CD4-positive, alpha-beta T cell treated with Interleukin-15 for 4 hours (primary cell): Measurements from ENCODE around the gene LMAN2.
A peak's percentile ranks its signal among the peaks of the same experiment; 100 is the strongest.

ENCODE experiments used
- DNase-seq: peaks from one replicate; pipeline ENCODE4 v3.0.0-alpha.2; 2020; ENCODE audit warnings: low spot score

LMAN2 gene, protein sequence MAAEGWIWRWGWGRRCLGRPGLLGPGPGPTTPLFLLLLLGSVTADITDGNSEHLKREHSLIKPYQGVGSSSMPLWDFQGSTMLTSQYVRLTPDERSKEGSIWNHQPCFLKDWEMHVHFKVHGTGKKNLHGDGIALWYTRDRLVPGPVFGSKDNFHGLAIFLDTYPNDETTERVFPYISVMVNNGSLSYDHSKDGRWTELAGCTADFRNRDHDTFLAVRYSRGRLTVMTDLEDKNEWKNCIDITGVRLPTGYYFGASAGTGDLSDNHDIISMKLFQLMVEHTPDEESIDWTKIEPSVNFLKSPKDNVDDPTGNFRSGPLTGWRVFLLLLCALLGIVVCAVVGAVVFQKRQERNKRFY

DNA sequence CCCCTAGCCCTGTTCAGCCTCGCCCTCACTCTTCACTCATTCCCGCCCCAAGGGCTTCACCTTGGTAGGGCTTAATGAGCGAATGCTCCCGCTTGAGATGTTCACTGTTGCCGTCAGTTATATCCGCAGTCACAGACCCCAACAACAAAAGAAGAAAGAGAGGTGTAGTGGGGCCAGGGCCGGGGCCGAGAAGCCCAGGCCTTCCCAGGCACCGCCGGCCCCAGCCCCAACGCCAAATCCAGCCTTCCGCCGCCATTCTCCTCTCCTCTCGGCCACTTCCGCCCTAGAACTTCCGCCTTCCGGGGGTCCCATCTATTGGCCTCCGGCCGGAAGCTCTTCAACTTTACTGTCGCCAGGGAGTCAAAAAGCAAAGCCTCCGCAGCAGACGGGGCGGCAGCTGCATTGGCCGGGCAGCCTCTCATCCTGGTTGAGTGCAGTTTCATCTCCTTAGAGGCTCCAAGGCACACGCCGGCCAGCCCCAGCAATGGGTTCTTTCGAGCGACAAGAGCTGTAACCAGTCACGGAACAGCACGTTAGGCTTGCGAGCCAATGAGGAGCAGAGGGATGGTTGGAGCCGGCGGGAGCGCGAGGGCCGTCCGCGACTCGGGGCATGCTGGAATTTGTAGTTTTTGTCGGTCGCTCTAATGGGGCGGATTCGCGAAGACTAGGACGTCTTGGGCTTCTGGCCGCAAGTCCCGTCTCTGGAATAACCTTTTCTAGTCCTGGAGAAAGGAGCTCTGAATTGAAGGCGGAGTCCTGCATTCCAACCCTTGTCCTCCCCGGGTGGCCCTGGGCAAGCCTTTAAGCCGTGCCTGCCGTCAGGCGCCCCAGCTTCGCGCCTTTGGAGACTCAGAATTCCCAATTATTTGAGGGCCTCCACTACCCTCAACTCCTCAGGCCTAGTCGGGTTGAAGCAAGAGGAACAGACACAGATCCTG, at the start of gene LMAN2:
LMAN2 (minus strand) TSS at position 277 of the 938 bp plus-strand sequence; CDS start at position 256, 21 bp downstream.
- DNase-seq, result peak; percentile 94

DNA sequence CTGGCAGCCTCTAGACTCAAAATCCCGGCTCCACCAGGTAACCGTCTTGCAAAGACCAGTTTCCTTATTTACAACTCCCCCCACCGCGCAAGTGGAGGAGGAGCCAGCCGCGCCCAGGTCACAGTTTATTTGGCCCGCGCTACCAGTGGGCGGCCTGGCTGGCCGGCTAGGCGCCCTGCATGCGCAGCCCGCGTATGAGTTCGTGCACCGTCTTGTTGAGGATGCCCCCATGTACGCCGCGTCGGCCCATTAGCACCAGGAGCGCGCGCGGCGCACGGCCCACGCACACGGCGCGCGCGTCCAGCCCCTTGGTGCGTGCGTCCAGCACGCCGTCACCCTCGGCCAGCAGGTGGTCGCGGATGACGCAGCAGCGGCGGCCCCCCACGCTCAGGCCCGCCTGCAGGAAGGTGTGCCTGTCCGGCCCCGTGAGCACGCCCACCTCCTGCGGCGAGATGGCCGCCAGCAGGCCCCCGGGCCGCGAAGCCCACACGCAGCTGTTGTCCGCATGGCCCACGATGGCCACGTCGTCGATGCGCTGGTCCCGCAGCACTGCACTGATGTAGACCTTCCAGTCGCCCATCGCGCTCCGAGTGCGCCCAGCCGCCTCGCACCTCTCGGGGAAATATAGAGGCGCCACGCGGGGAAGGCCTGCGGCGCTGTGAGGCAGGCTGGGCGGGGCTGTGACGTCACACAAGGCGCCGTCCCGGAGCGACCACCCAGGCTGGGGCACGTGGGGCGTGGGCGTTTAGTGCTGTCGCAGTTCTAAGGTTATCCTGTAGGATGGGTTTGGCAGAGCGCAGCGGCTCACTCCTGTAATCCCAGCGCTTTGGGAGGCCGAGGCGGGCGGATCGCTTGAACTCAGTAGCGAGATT, 48.8 kb upstream of the LMAN2 start, which contains the start of gene PFN3:
PFN3 (minus strand) TSS at position 665 of the 872 bp plus-strand sequence; CDS start at position 580, 85 bp downstream.
- DNase-seq, result no peak

DNA sequence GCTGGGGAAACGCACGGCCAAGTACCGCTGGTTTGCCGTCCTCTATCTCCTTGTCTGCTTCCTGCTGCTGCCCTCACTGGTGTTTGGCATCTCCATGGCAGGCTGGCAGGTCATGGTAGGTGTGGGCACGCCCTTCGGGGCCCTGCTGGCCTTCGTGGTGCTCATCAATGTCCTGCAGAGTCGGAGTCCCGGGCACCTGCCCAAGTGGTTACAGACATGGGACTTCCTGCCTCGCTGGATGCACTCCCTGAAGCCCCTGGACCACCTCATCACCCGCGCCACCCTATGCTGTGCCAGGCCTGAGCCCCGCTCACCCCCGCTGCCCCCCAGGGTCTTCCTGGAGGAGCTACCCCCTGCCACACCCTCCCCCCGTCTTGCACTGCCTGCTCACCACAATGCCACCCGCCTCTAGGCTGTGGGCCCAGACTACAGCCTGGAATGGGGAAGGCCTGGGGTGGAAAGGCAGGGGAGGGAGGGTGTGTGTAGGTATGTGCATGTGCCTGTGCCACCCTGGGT, 46.5 kb upstream of the LMAN2 start:
- no peak for DNase-seq

DNA sequence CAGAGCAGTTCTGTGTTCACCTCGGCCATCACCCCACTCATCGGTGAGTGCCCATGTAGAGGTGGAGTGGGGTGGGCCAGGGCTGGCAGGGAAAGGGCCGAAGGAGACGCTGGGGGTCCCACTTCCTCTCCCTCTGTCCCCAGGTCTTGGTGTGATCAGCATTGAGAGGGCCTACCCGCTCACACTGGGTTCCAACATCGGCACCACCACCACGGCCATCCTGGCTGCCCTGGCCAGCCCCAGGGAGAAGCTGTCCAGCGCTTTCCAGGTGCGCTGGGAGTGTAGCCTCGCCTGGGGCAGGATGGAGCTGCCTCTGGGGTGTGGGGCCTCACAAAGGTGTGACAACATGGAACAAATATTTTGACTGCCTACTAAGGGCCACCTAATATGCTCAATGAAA, 45.3 kb upstream of the LMAN2 start:
- no peak for DNase-seq

DNA sequence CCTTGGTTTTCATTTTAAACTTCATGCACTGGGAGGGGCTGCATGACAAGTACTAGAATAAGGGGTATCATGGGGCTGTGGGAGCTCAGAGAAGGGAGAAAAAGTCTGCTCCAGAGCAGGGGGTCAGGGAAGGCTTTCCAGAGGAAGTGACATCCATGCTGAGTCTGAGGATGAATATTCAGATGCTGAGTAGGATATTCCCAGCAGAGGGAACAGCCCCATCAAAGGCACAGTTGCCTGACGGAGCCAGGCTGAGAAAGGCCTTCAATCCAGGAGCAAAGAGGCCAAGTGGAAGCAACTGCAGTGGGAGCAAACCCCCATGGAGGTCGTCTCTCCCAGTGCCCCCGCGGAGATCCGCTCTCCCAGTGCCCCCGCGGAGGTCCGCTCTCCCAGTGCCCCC, 44.6 kb upstream of the LMAN2 start:
- DNase-seq, result no peak

DNA sequence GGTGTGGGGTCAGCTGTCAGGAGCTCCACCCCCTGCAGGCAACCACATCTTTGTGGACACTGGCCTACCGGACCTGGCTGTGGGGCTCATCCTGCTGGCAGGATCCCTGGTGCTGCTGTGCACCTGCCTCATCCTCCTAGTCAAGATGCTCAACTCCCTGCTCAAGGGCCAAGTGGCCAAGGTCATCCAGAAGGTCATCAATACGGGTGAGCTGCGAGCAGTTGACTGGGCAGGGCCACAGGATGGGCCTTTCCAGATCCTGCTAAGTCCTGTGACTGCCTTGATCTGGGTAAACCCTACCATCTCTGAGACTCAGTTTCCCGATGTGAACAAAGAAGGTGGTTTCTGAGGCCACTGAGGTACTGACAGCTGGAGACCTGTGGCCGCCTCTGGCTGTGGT, 42.5 kb upstream of the LMAN2 start:
- DNase-seq, result no peak

DNA sequence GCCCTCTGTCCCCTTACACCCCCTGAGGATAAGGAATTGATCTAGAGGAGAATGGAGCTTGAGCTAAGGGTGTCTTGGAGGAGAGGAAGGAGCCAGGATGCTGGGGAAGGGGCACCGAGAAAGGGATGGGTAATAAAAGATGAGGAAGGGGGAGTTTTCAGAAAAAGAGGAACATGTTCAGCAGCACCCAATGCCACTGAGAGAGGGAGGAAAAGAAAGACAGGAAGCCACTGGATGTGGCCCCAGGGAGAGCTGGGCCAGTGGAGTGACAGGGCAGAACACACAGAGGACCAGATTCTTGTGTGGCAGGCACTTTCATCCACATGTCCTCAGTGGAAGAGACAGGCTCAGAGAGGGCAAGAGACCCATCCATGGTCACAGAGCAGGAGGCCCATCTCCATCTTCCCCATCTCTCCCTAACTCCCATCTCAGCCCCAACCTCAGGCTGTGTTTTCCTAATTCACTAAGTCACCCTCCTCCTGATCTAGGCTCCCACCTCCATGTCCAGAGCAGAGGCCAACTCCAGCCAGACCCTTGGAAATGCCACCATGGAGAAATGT, 41.8 kb upstream of the LMAN2 start:
- DNase-seq, result no peak

DNA sequence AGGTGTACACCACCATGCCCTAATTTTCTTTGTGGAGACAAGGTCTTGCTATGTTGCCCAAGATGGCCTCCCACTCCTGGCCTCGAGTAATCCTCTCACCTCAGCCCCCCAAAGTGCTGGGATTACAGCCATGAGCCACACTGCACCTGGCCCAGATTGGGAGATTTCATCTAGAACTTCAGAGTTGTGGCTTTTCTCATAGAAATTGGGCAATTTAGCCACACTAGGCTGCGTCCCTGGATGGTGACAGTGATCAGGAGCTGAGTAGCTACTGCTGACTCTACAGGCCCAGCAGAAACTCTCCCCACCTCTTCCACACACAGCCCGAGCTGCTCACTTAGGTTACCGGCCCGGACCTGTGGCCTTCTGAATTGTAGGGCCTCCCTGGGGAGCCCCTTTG, 41.3 kb upstream of the LMAN2 start:
- no peak for DNase-seq

DNA sequence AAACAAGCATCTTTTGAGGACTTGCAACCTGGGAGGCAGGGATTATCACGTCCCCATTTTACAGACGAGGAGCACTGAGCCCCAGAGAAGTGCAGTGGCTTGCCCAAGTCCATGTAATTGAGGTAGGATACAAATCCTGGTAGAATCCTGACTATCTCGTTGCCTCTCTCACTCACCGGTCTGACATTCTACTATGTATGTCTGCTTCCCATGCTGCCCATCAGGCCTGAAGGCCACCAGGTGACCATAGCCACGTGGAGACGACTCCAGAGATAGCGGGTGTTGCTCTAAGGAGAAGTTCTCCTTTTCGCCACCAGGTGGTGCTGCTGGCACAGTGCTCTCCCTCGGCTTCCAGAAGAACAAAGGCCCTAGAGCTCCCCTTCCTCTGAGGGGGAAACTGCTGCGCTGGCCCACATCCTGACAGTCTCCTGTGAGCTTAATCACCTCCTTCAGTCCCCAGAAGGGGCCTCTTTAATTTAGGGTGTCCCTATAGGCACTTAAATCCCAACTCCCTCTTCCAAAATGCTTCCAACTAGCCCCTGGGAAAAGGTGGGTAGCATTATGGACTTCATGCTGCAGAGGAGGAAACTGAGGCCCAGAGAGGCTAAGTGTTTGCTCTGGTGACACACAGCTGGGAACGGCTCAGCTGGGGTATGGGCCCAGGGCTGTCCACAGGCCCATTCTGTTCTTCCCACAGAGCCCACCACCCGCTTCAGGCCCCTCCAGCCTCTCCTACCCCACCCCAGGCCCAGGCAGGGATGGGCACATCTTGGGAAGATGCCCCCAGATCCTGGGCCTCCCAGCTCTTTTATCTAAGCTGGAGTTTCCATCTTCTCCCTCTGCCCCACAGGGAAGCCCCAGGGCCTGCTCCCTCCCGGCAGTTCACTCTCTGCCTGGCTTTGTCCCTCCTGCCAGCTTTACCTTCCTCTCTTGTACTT, 39.2 kb upstream of the LMAN2 start:
- peak; percentile 89 for DNase-seq

DNA sequence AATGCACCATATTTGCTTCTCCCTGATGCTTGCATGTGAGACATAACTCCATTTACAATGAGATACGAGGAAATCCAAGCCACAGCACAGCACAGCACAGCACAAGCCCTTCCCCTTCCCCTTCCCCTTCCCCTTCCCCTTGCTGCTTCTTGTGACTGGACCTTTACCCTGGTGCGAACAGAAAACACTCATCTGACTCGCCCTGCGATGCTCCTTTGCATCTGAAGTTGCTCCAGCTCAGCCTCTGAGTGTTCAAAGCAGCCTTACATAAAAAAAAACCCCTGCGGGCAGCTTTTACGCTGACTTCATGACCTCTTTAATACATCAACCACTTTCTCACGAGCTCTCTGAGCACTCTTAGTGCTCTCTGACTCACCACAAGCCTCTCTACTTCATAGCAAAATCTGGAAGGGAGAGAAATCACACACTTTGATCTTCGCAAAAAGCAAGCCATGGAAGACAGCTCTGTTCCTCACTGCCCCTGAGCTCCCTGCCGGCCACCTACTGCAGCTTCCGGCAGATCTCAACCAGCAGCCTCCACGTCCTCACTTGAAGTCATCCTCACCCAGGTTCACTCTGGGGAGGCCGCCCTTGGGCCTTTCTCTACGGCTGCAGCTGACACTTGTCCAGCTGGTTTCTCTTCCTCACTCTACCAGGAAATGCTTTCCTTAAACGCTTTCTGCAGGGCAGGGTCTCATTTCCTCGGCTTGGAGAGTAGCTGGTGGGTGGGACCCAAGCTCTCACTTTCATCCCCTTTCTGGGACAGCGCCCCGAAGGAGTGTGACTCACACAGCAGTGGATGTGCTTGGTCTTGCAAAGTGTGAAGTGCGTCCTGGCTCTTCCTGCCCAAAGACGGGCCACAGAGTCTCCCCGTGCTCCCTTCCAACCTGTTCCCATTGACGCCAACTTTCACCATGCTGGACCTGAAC, 38.0 kb upstream of the LMAN2 start:
- peak; percentile 83 for DNase-seq

DNA sequence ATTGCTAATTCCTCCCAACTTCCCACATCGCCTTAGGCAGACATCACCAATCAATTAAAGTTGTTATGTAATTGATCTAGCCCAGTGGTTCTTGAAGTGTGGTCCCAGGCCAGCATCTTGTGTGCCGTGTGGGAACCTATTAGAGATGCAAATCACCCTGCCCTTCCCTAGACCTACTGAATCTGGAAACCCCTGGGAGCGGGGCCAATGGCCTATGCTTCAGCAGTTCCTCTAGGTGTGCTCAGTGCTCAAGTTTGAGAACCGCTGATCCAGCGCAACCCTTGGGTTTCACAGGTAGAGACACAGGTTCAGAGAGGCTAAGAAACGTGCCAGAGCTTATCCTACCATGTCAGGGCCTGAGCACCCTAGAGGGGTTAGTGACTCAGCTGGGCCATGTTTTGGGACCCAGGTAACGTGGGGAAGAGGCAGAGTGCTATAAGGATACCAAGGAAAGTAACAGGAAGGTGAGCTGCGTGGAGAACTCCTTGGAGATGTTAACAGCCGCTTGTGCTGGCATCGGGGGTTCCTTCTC, 37.1 kb upstream of the LMAN2 start:
- no peak for DNase-seq

DNA sequence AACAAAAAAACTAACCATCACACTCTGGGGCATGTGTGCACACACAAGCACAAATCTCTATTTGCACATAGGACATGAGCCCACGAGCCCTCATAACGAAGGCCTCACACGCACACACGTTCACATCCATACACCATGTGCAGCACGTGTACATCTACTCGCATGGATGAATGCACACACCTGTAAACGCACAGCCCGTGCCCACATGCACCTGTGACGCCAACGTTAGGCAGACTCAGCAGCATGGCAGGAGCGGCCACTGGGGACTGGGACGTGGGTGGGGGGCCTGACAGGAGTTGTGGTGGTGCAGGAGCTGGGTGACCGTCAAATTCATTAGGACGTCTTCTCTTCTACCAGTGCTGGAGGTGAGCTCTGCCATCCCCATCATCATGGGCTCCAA, 35.9 kb upstream of the LMAN2 start:
- no peak for DNase-seq

DNA sequence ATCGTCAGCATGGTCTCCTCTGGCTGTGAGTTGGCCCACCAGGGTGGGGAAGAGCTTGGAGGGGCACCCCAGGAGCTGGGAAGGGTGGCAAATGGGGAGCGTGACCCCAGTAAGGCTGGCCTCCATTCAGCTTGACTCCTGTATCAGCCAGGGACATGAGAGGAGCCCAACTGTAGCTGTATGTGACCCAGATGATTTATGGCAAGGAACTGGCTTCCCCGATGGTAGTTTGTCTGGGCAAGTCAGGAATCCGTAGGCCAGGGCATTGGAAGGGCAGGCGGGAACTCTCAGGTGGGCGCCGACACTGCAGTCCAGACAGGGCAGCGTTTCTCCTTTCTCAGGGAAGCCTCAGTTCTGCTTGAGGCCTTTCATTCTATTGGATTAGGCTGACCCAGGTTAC, 35.1 kb upstream of the LMAN2 start:
- DNase-seq, result no peak

DNA sequence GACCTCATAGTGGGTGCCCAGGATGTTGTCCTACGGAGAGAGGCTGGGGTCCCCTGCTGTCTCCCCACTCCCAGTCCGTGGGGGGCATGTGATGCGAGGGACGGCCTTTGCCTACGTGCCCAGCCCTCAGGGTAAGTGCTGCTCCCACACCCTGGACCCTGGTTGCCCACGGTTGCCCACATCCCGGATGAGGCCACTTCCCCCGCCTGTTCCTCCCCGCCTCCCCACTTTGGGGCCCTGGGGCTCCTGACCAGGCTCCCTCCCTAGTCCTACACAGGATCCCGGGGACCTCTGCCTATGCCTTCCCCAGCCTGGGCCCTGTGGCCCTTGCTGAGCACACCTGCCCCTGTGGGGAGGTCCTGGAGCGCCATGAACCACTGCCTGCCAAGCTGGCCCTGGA, 34.3 kb upstream of the LMAN2 start:
- no peak for DNase-seq

DNA sequence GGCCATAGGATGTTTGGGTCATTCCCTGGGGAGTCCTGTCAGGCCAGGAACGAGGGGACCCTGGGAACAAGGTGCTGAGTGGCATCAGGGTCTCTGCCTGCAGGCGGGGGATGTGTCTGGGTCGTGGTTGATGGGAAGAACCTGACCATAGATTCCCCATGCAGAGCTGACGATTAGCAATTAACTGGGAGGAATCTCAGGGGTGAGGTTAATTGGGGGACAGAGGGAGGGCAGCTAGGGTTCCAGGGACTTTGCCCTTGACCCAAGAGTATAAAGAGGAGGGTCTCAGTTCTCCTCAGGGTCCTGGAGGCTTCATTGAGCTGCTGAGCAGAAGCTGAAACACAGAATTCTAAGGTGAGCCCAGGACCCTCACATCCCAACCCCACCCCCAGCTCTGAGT, 32.7 kb upstream of the LMAN2 start, which contains the start of gene SLC34A1:
SLC34A1 (plus strand) TSS at position 301 of the 400 bp plus-strand sequence. CDS start 1,308 bp downstream, outside the sequence.
- no peak for DNase-seq

DNA sequence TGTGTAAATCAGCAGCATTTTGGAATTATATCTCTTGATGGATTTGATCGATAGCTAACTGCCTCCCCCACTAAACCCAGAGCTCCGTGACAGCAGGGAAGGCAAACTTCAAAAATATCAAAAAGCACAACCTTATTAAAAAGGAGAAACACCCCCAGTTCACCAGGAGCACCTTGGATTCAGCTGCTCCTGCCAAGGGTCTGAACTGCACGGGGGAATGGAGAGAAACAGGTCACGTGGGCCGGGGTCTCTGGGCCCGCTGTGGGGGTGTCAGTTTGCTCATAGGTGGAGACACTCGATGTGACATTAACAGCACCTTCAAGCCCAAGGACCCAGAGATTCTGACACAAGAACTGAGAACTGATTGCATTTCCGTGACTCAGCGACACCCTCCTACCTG, 31.7 kb upstream of the LMAN2 start:
- no peak for DNase-seq

DNA sequence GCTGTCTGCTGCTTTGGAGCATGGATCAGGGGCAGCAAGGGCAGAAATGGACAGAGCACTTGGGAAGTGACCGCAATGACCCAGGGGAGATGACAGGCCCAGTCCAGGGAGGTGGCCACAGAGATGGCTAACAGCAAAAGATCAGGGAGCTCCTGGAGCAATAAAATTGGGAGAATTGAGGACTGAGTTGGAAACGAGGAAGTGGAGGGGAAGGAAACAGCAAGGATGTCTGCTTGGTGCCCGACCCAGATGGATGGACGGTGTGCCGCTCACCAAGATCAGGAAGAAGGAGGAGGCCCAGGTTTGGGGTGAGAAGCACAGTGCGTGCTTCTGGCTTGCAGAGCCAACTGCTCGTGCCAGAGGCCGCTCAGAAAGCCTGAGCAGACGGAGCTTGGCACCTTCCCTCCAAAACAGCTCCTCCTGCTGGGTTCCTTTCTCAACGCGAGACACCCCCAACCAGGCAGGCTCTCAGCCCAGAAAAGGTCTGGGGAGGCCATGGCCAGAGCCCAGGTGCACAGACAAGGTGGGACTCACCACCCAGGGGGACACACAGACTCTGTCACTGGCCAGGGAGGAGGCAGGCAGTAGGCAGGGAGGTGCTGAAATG, 31.1 kb upstream of the LMAN2 start:
- no peak for DNase-seq

DNA sequence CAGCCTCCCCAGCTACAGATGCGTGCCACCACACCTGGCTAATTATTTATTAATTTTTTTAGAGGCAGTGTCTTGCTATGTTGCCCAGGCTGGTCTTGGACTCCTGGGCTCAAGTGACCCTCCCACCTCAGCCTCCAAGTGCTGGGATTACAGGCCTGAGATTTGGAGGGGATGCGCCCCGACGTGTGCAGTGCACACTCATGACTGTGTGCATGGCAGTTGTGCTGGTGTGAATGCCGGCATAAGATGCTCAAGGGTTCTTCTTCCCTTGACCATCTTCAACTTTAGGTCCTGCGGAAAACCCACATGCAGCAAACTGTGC, 29.3 kb upstream of the LMAN2 start:
- DNase-seq, result no peak
